H1 (cell line): Measurements from ENCODE around the gene KPNA1. TPM values are rescaled to one million over a fixed set of nuclear protein-coding genes. Genes with fewer than 3 reads are reported as not detected.

Experiments
- CTCF ChIA-PET: fragments of 300-600 bp; sonication (Branson Sonifier 250); formaldehyde crosslinking; loops from one replicate; lab custom pipeline; 2021; ENCODE audit not compliant: partially characterized antibody; lab: Charles Lee
- POLR2A ChIA-PET: fragments of 300-600 bp; sonication (Branson Sonifier 250); formaldehyde crosslinking; loops from one replicate; lab custom pipeline; 2021; ENCODE audit warnings: inconsistent platforms; ENCODE audit not compliant: partially characterized antibody; lab: Charles Lee
- DNase-seq, 2 experiments: peaks; one replicate each; pipeline versions ENCODE4 v3.0.0 to v3.0.0-alpha.2; 2010 to 2022; ENCODE audit warnings: low spot score in 2 of 2, low read depth in 1 of 2, mixed read lengths in 1 of 2
- FAIRE-seq: peaks from 2 replicates; lab custom pipeline; 2011; peaks lifted over from hg19 to GRCh38; lab: Jason Lieb, UNC
- H2AFZ ChIP-seq: 2 replicates; pipeline ENCODE4 v1.8.1; 2012; ENCODE audit warnings: low read length, inconsistent platforms
- H2AK5ac ChIP-seq: 2 replicates; pipeline ENCODE4 v1.6.1; 2013; ENCODE audit warnings: low read depth, low read length
- H2BK120ac ChIP-seq: replicated peaks from 2 replicates; pipeline ENCODE3; 2013; ENCODE audit warnings: low read depth, low read length, inconsistent platforms
- H2BK12ac ChIP-seq: 2 replicates; pipeline ENCODE4 v1.6.1; 2013; ENCODE audit warnings: low read depth, low read length
- H2BK15ac ChIP-seq: 2 replicates; pipeline ENCODE4 v1.6.1; 2013; ENCODE audit warnings: low read length
- H2BK20ac ChIP-seq: 2 replicates; pipeline ENCODE4 v1.6.1; 2013; ENCODE audit warnings: low read length
- H2BK5ac ChIP-seq: 2 replicates; pipeline ENCODE4 v1.6.1; 2013; ENCODE audit warnings: low read depth, low read length
- H3K14ac ChIP-seq: 2 replicates; pipeline ENCODE4 v1.6.1; 2013; ENCODE audit warnings: inconsistent platforms; ENCODE audit not compliant: insufficient read length
- H3K18ac ChIP-seq: 2 replicates; pipeline ENCODE4 v1.6.1; 2013; ENCODE audit warnings: low read length; ENCODE audit errors: extremely low read depth
- H3K23ac ChIP-seq: 2 replicates; pipeline ENCODE4 v1.6.1; 2013; ENCODE audit warnings: inconsistent platforms; ENCODE audit not compliant: insufficient read length
- H3K23me2 ChIP-seq: 2 replicates; pipeline ENCODE4 v1.6.1; 2013; ENCODE audit warnings: low read depth, low read length
- H3K27ac ChIP-seq: 2 replicates; pipeline ENCODE4 v1.6.1; 2011; ENCODE audit warnings: low read depth, low read length, inconsistent platforms
- H3K27me3 ChIP-seq, 4 experiments: replicated peaks in 1 of 4; 1 replicate in 1 of 4; 2 replicates in 3 of 4; pipeline versions ENCODE4 v1.6.1 to v1.8.1; 2011 to 2013; ENCODE audit warnings: low read length in 3 of 4, mild to moderate bottlenecking in 3 of 4, inconsistent platforms in 2 of 4, mixed read lengths in 2 of 4, moderate library complexity in 1 of 4; ENCODE audit not compliant: control insufficient read depth in 3 of 4, insufficient read depth in 3 of 4; ENCODE audit errors: extremely low read depth in 1 of 4
- H3K36me3 ChIP-seq, 4 experiments: 2 replicates each; pipeline versions ENCODE4 v1.6.1 to v1.8.1; 2011 to 2013; ENCODE audit warnings: mild to moderate bottlenecking in 4 of 4, low read length in 3 of 4, moderate library complexity in 2 of 4, control low read depth in 1 of 4, inconsistent platforms in 1 of 4; ENCODE audit not compliant: insufficient read depth in 4 of 4, control insufficient read depth in 2 of 4
- H3K4ac ChIP-seq: replicated peaks from 2 replicates; pipeline ENCODE3; 2013; ENCODE audit warnings: low read length, low read depth, mixed read lengths, inconsistent platforms; ENCODE audit not compliant: insufficient read length
- H3K4me1 ChIP-seq, 4 experiments: replicated peaks in 1 of 4; 1 replicate in 1 of 4; 2 replicates in 3 of 4; pipeline versions ENCODE4 v1.6.1 to v1.8.1; 2011 to 2013; ENCODE audit warnings: low read length in 3 of 4, inconsistent platforms in 2 of 4, mixed read lengths in 1 of 4; ENCODE audit not compliant: insufficient read depth in 4 of 4, control insufficient read depth in 3 of 4
- H3K4me2 ChIP-seq, 2 experiments: 2 replicates each; pipeline versions ENCODE4 v1.6.1 to v1.8.1; 2011 to 2013; ENCODE audit warnings: low read depth in 2 of 2, low read length in 2 of 2, control low read depth in 1 of 2, inconsistent platforms in 1 of 2, mild to moderate bottlenecking in 1 of 2; ENCODE audit not compliant: insufficient read depth in 1 of 2
- H3K4me3 ChIP-seq, 4 experiments: fragments of 200-600, 300-600 bp in 1 of 4; sonication (generic), shearing (Covaris generic), sonication (Bioruptor Twin) in 1 of 4; 2 replicates each; pipeline versions ENCODE4 v1.5.1 to v1.8.1; 2011 to 2016; ENCODE audit warnings: low read length in 4 of 4, low read depth in 3 of 4, control low read depth in 2 of 4, inconsistent platforms in 2 of 4, mild to moderate bottlenecking in 2 of 4, mixed read lengths in 1 of 4, moderate library complexity in 1 of 4; ENCODE audit not compliant: insufficient read depth in 2 of 4; ENCODE audit errors: extremely low read depth in 1 of 4
- H3K56ac ChIP-seq: replicated peaks from 2 replicates; pipeline ENCODE3; 2013; ENCODE audit warnings: low read depth, mild to moderate bottlenecking, mixed read lengths, low read length, inconsistent platforms; ENCODE audit not compliant: insufficient read length
- H3K79me1 ChIP-seq: 2 replicates; pipeline ENCODE4 v1.6.1; 2013; ENCODE audit warnings: low read depth, low read length, control low read depth
- H3K79me2 ChIP-seq, 2 experiments: 2 replicates each; pipeline versions ENCODE4 v1.6.1 to v1.8.1; 2012 to 2013; ENCODE audit warnings: low read length in 2 of 2, mild to moderate bottlenecking in 2 of 2, inconsistent platforms in 1 of 2; ENCODE audit not compliant: insufficient read depth in 2 of 2, control insufficient read depth in 1 of 2
- H3K9ac ChIP-seq, 4 experiments: replicated peaks in 1 of 4; 1 replicate in 1 of 4; 2 replicates in 3 of 4; pipeline versions ENCODE4 v1.6.1 to v1.8.1; 2011 to 2013; ENCODE audit warnings: low read depth in 3 of 4, low read length in 3 of 4, control low read depth in 2 of 4, mild to moderate bottlenecking in 2 of 4, moderate library complexity in 2 of 4, inconsistent platforms in 1 of 4; ENCODE audit errors: extremely low read depth in 1 of 4
- H3K9me3 ChIP-seq, 2 experiments: 2 replicates each; pipeline versions ENCODE4 v1.6.1 to v1.8.1; 2012 to 2013; ENCODE audit warnings: mild to moderate bottlenecking in 2 of 2, moderate library complexity in 2 of 2, control low read depth in 1 of 2, inconsistent platforms in 1 of 2, low read depth in 1 of 2, low read length in 1 of 2, mixed read lengths in 1 of 2; ENCODE audit not compliant: insufficient read depth in 2 of 2
- H4K20me1 ChIP-seq, 2 experiments: replicated peaks in 1 of 2; 2 replicates each; pipeline versions ENCODE3 to v1.8.1; 2011 to 2013; ENCODE audit warnings: inconsistent platforms in 2 of 2, low read length in 2 of 2, mild to moderate bottlenecking in 1 of 2; ENCODE audit not compliant: insufficient read depth in 2 of 2, control insufficient read depth in 1 of 2
- H4K5ac ChIP-seq: 2 replicates; pipeline ENCODE4 v1.6.1; 2013; ENCODE audit warnings: low read length, low read depth, mixed read lengths, inconsistent platforms; ENCODE audit not compliant: insufficient read length
- H4K8ac ChIP-seq: 2 replicates; pipeline ENCODE4 v1.8.0; 2013; ENCODE audit warnings: mild to moderate bottlenecking, moderate library complexity, low read length, inconsistent platforms; ENCODE audit not compliant: insufficient read depth; ENCODE audit errors: extremely low read depth
- H4K91ac ChIP-seq: replicated peaks from 2 replicates; pipeline ENCODE3; 2013; ENCODE audit warnings: low read length, mixed read lengths, inconsistent platforms; ENCODE audit not compliant: insufficient read length
- BCL11A ChIP-seq, 2 experiments: IDR thresholded peaks; one replicate each; pipeline ENCODE4 v1.6.1; 2011; ENCODE audit warnings: low read depth in 2 of 2, low read length in 2 of 2, mild to moderate bottlenecking in 2 of 2
- BRCA1 ChIP-seq: IDR thresholded peaks from 2 replicates; pipeline ENCODE4 v1.6.1; 2012; ENCODE audit warnings: low read depth, low read length, improper control_type of control experiment
- CHD2 ChIP-seq: IDR thresholded peaks from 2 replicates; pipeline ENCODE4 v1.6.1; 2012; ENCODE audit warnings: low read length, improper control_type of control experiment
- EZH2 ChIP-seq: fragments of 200-600 bp; sonication (generic); IDR thresholded peaks from 2 replicates; pipeline ENCODE4 v1.7.1; 2012; ENCODE audit warnings: low read depth, mild to moderate bottlenecking, moderate library complexity, low read length, inconsistent platforms; ENCODE audit not compliant: severe bottlenecking
- HDAC2 ChIP-seq, 2 experiments: fragments of 300-600 bp in 1 of 2; sonication (generic) in 1 of 2; IDR thresholded peaks; 2 replicates each; pipeline ENCODE4 v1.6.1; 2011 to 2012; ENCODE audit warnings: low read depth in 2 of 2, low read length in 2 of 2, mild to moderate bottlenecking in 2 of 2, moderate library complexity in 2 of 2, borderline replicate concordance in 1 of 2, inconsistent platforms in 1 of 2
- JUND ChIP-seq: IDR thresholded peaks from 2 replicates; pipeline ENCODE4 v1.6.1; 2011; ENCODE audit warnings: mild to moderate bottlenecking, improper control_type of control experiment, low read length
- KDM1A ChIP-seq: fragments of 200-600, 300-600 bp; sonication (generic); IDR thresholded peaks from 2 replicates; pipeline ENCODE4 v1.7.1; 2016; ENCODE audit warnings: mild to moderate bottlenecking, low read length, borderline replicate concordance
- KDM4A ChIP-seq: IDR thresholded peaks from one replicate; pipeline ENCODE4 v1.7.1; 2012; ENCODE audit warnings: low read depth, mild to moderate bottlenecking, moderate library complexity, low read length, inconsistent platforms; ENCODE audit not compliant: severe bottlenecking
- NANOG ChIP-seq: IDR thresholded peaks from 2 replicates; pipeline ENCODE4 v1.6.1; 2011; ENCODE audit warnings: low read length, low read depth, mild to moderate bottlenecking, inconsistent platforms; ENCODE audit not compliant: insufficient read depth, poor library complexity, severe bottlenecking
- POLR2A ChIP-seq, 2 experiments: IDR thresholded peaks; 1 replicate in 1 of 2; 2 replicates in 1 of 2; pipeline ENCODE4 v1.6.1; 2011; ENCODE audit warnings: low read depth in 2 of 2, low read length in 2 of 2, mild to moderate bottlenecking in 2 of 2; ENCODE audit errors: control extremely low read depth in 1 of 2
- RAD21 ChIP-seq, 2 experiments: IDR thresholded peaks in 1 of 2; conservative IDR thresholded peaks in 1 of 2; 2 replicates each; pipeline ENCODE4 v1.6.1; 2011; ENCODE audit warnings: low read depth in 2 of 2, low read length in 2 of 2, improper control_type of control experiment in 1 of 2, inconsistent platforms in 1 of 2, mild to moderate bottlenecking in 1 of 2, moderate library complexity in 1 of 2
- RFX5 ChIP-seq: IDR thresholded peaks from 2 replicates; pipeline ENCODE4 v1.6.1; 2011; ENCODE audit warnings: low read depth, low read length, improper control_type of control experiment, borderline replicate concordance
- SP1 ChIP-seq: IDR thresholded peaks from 2 replicates; pipeline ENCODE4 v1.6.1; 2011; ENCODE audit warnings: low read depth, low read length
- TAF1 ChIP-seq: IDR thresholded peaks from 2 replicates; pipeline ENCODE4 v1.6.1; 2011; ENCODE audit warnings: mild to moderate bottlenecking, low read depth, low read length
- WGBS, 2 experiments: shearing (Covaris generic) in 1 of 2; methylation state at CpG; one replicate each; pipeline versions ENCODE4 v1.1.6 to v1.1.7; 2013 to 2015; ENCODE audit warnings: low lambda C conversion rate in 2 of 2, mixed read lengths in 2 of 2, inconsistent platforms in 1 of 2, low coverage in 1 of 2, missing lambda C conversion rate in 1 of 2; ENCODE audit not compliant: insufficient replicate concordance in 2 of 2, insufficient coverage in 1 of 2, insufficient read length in 1 of 2; ENCODE audit errors: extremely low coverage in 1 of 2, missing lambda C conversion rate in 1 of 2; 5-methylcytosine and 5-hydroxymethylcytosine counted together
- polyA plus RNA-seq, 7 experiments: library from polyadenylated mRNA; depleted of rRNA in 3 of 7; stranded (reverse) in 5 of 7; unstranded in 2 of 7; fragments of >200 nt in 5 of 7; fragments of 200-250 nt in 2 of 7; gene quantifications; 1 replicate in 5 of 7; 2 replicates in 1 of 7; 4 replicates in 1 of 7; pipeline versions ENCODE4 v1.2.1 to v1.2.3, GENCODE V29; 2011 to 2013; ENCODE audit warnings: missing spikeins in 2 of 7, mixed read lengths in 2 of 7
- total RNA-seq: library from RNA; stranded (reverse); fragmentation: NEBNext Ultra II Directional; extraction: Animal tissue kit (Norgen Biotek cat#: 25700); gene quantifications from 2 replicates; pipeline ENCODE4 v1.2.1, GENCODE V29; 2021

Gene KPNA1
- total and polyA plus RNA-seq, 2 of the 8 experiments (the other 6 are each of a cell fraction or from before 2014, with no cell fraction given) = 14.8 to 63.0 TPM

- no peak overlapping the region for H3K27ac ChIP-seq
- H3K79me1 ChIP-seq = peaks cover 2% of the 10 kb centered on the region; the same call in 1 of the 2 replicates
- H3K23ac ChIP-seq = no peak overlapping the region
- no peaks in the 10 kb centered on the region for H3K9me3 ChIP-seq
- no peak for DNase-seq
- H2AK5ac ChIP-seq = no peak overlapping the region
- H3K4ac ChIP-seq = no peak overlapping the region
- no peak for FAIRE-seq
- H4K5ac ChIP-seq = no peak overlapping the region
- H3K14ac ChIP-seq = no peak overlapping the region
- H3K4me1 ChIP-seq = no peaks in the 10 kb centered on the region
- peaks cover 0 to 3% (median 0%) of the 10 kb centered on the region in 4 experiments; a peak in 1 of 8 replicates for H3K36me3 ChIP-seq
- H3K4me3 ChIP-seq = no peak overlapping the region
- no peak overlapping the region for H2BK20ac ChIP-seq
- H2BK12ac ChIP-seq = no peak overlapping the region
- no peak overlapping the region for H2BK5ac ChIP-seq
- H4K20me1 ChIP-seq = peaks cover 0 to 2% of the 10 kb centered on the region in 2 experiments
- POLR2A ChIA-PET = no interaction called here
- H2BK120ac ChIP-seq = no peak overlapping the region
- no peaks in the 10 kb centered on the region for H3K23me2 ChIP-seq
- CTCF ChIA-PET = interaction anchor here (1.4 kb wide), 1 partner anchor 15 kb away, joined by 3 read pairs; no protein-coding TSS in a partner anchor
- H3K4me2 ChIP-seq = no peak overlapping the region
- WGBS, 2 experiments = 84% methylated on average over 4 of the region's 4 CpGs; no CpG with 5 or more reads in 1 of the 2 experiments
- H4K91ac ChIP-seq = no peak overlapping the region
- no peak overlapping the region for H3K18ac ChIP-seq
- H3K79me2 ChIP-seq = peaks cover 3 to 79% of the 10 kb centered on the region in 2 experiments; a peak in 3 of 4 replicates
- no peaks in the 10 kb centered on the region for H3K27me3 ChIP-seq
- no peak overlapping the region for H4K8ac ChIP-seq
- H2BK15ac ChIP-seq = no peak overlapping the region
- H3K9ac ChIP-seq = no peak overlapping the region
- H3K56ac ChIP-seq = no peak overlapping the region
- H2AFZ ChIP-seq = no peak overlapping the region
- TF ChIP-seq RFX5 = no peak
- TF ChIP-seq KDM1A = no peak
- no peak for TF ChIP-seq CHD2
- no peak for TF ChIP-seq BRCA1
- no peak for TF ChIP-seq JUND
- no peak for TF ChIP-seq RAD21 (IDR thresholded peaks at IDR 0.05 in 1 of 2, conservative IDR thresholded peaks at IDR 0.05 in 1 of 2; ENCODE audit: low read depth in 2 of 2, low read length in 2 of 2)
- TF ChIP-seq TAF1 = no peak
- no peak for TF ChIP-seq KDM4A
- no peak for TF ChIP-seq SP1
- TF ChIP-seq BCL11A (IDR thresholded peaks at IDR 0.05; ENCODE audit: low read depth in 2 of 2, low read length in 2 of 2) = no peak
- TF ChIP-seq NANOG = no peak
- TF ChIP-seq POLR2A (IDR thresholded peaks at IDR 0.05; ENCODE audit: control extremely low read depth in 1 of 2, low read depth in 2 of 2, low read length in 2 of 2) = no peak
- TF ChIP-seq EZH2 = no peak
- TF ChIP-seq HDAC2 (IDR thresholded peaks at IDR 0.05; ENCODE audit: borderline replicate concordance in 1 of 2, low read depth in 2 of 2, low read length in 2 of 2) = no peak
Measured at GRCh38 chr3:122377975-122378374, 136.8 kb downstream of the KPNA1 start.
